GM21423 (cell line): ENCODE results near the gene NPHP1.
"Not testable (repeated sequence)": the region's sequence is repeated elsewhere in the genome, so short reads cannot be mapped to it uniquely, and the experiment has no call there.

Experiments used
- ATAC-seq: cut with Tn5 transposase; IDR thresholded peaks from one replicate; pipeline ENCODE4 v1.9.1; 2021; ENCODE audit warnings: mild to moderate bottlenecking, moderate library complexity; ENCODE audit not compliant: unreplicated experiment

The NPHP1 gene

DNA sequence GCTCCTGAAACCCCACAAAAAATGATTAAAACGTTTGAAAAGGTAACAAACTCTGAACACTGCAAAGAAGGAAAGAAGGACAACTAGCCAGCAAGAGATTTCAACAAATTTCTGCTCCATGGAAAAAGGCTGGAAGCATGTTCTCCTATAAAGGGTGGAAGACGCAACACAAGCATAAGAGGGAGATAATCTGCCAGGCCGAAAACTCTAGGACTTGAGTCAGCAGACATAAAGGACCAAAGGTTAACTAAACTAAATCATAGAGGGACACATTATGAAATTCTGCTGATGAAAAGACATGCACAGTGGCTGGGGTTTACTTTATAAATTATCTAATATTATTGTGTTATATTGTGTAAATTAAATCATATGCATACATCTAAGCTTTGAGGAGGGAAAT is 6.8 kb downstream of the NPHP1 start:
- no peak for ATAC-seq

DNA sequence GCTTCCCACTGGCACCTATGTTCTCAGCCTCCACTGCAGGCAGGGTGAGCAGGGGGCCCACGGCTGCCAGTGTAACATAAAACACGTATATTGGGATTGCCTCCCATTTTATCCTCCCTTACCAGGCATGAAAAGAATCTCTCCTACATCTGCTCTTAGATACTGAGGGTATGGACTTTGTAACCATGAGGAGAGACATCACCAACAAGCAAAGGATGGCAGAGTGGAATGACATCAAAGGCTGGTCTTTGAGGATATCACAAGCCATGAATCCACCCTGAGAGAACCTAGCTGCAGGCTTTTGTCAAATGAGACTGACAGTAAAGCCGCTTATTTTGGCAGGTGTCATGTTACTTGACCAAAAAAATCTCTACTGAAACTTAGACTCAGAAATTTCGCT is 7.4 kb downstream of the NPHP1 start:
- ATAC-seq: no peak

DNA sequence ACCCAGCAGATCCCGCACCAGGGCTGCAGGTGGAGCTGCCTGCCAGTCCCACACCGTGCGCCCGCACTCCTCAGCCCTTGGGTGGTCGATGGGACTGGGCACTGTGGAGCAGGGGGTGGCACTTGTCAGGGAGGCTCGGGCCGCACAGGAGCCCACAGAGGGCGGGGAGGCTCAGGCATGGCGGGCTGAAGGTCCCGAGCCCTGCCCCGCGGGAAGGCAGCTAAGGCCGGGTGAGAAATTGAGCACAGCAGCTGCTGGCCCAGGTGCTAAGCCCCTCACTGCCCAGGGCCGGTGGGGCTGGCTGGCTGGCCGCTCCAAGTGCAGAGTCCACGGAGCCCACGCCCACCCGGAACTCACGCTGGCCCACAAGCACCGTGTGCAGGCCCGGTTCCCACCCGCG is 14.6 kb downstream of the NPHP1 start:
- ATAC-seq: not testable (repeated sequence)

GRCh38 chr2:110182449-110182848 is 22.4 kb downstream of the NPHP1 start:
- no peak for ATAC-seq

- ATAC-seq: no peak
Observed at GRCh38 chr2:110180036-110180435, 24.8 kb downstream of the NPHP1 start.

- no peak for ATAC-seq
Observed at GRCh38 chr2:110173523-110173922, 31.3 kb downstream of the NPHP1 start.

DNA sequence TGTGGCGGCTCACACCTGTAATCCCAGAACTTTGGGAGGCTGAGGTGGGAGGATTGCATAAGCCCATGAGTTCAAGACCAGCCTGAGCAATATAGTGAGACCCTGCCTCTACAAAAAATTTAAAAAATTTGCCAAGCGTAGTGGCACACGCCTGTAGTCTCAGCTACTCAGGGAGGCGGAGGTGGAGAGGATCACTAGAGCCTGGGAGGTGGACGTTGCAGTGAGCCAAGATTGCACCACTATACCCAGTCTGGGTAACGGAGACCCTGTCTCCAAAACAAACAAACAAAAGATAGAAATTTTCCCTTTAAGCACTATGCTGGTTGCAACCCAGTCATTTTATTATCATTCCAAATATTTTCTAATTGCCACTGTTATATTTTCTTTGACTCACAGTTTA is 32.3 kb downstream of the NPHP1 start:
- ATAC-seq: no peak

DNA sequence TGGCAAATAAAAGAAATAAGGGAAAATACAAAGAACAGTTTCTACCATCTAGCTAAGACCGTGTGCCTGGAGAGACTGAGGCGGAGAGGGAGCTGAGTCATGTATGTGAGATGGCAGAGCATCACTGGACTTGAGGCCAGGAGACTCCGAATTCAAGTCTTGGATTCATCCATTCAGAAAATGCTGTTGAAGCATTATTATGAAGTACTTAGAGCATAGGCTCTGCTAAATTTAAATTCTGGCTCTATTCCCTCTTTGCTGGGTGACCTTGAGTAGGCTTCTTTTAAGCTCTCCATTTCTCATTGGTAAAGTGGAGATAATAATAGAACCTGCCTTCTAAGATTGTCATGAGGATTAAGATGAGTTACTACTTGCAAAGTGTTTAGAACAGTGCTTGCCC is 34.7 kb downstream of the NPHP1 start:
- ATAC-seq: no peak

DNA sequence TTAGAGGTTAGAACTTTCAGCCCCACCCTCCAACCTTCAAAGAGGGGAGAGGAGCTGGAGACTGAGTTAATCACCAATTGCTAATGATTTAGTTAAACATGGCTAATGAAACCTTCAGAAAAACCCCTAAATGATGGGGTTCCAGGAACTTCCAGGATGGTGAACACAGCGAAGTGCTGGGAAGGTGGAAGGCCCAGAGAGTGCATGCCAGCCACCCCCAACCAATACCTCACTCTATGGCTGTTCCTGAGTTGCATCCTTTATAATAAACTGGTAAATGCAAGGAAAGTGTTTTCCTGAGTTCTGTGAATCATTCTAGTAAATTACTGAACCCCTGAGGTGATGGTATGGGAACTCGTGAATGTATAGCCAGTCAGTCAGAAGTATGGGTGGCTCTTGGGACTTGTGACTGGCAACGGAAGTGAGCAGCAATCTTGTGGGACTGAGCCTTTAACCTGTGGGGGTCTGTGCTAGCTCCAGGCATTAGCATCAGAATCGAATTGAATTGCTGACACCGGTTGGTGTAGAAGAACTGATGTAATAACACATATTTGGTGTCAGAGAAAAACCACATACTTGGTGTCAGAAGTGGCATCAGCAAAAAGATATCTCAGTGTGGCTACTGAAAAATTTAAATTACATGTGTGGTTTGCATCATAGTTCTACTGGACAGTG is 37.4 kb downstream of the NPHP1 start:
- no peak for ATAC-seq

DNA sequence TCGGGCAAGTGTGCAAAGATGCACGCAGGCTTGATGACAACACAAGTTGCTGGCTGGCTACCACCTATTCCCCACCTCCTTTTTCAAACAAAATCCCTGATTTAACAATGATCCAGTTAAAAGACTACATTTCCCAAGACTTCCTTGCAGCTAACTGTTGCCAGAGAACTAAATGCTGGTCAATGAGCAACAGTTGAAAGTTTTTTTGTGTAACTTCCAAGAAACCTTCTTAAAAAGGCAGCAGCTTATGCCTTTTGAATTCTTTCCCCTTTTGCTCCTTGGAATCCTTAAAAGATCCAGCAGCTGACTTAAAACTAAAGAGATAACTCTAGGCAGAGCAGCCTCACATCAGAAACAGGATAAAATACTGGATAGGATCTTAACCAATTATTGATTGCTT is 38.5 kb downstream of the NPHP1 start:
- no peak for ATAC-seq

GRCh38 chr2:110157153-110157793 is 47.5 kb downstream of the NPHP1 start:
- ATAC-seq: no peak

DNA sequence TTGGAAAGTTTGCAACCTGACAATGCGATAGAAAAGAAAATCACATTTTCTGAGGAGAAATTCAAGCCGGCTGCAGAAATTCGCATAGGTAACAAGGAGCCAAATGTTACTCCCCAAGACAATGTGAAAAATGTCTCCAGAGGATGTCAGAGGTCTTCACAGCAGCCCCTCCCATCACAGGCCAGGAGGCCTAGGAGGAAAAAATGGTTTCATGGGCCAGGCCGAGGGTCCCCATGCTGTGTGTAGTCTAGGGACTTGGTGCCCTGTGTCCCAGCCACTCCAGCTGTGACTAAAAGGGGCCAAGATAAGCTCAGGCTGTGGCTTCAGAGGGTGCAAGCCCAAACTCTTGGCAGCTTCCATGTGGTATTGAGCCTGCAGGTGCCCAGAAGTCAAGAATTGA is 50.0 kb downstream of the NPHP1 start:
- not testable (repeated sequence) for ATAC-seq

DNA sequence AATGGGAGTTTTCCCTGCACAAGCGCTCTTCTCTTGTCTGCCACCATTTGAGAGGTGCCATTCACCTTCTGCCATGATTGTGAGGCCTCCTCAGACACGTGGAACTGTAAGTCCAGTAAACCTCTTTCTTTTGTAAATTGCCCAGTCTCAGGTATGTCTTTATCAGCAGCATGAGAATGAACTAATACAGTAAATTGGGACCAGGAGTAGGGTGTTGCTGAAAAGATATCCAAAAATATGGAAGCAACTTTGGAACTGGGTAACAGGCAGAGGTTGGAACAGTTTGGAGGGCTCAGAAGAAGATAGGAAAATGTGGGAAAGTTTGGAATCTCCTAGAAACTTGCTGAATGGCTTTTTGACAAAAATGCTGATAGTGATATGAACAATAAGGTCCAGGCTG is 50.6 kb downstream of the NPHP1 start:
- not testable (repeated sequence) for ATAC-seq

DNA sequence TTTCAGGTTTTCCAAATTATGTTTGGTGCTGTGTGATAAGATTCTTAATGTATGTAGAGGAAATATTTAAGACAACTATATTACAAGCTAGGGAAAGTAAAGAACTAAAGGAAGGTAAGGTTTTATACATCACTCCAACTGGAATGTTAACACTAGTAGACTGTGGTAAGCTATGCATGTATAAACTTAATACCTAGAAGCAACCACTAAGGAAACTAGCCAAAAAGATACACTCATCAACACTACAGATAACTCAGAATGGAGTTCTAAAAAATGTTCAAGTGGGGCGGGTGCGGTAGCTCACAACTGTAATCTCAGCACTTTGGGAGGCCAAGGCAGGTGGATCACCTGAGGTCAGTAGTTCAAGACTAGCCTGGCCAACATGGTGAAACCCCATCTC is 51.4 kb downstream of the NPHP1 start:
- ATAC-seq: no peak

DNA sequence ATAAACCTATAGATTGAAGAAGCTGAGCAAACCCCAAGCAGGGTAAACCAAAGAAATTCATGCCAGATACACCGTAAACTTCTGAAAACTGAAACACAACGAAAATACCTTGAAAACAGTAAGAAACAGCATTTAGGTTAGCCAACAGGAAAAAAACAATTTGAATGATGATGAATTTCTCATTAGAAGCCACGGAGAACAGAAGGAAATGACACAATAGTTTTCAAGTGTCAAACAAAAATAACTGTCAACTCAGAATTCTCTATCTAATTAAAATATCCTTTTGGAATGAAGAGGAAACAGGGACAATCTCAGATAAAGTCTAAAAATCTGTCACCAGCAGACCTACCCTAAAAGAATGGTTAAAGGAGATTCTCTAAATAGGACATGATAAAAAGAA is 51.9 kb downstream of the NPHP1 start:
- ATAC-seq: no peak

- ATAC-seq: no peak
Observed at GRCh38 chr2:110149330-110150220, 55.2 kb downstream of the NPHP1 start.

GRCh38 chr2:110146945-110147332 is 57.9 kb downstream of the NPHP1 start:
- no peak for ATAC-seq

- ATAC-seq: no peak
Observed at GRCh38 chr2:110146183-110146944, 58.4 kb downstream of the NPHP1 start.

DNA sequence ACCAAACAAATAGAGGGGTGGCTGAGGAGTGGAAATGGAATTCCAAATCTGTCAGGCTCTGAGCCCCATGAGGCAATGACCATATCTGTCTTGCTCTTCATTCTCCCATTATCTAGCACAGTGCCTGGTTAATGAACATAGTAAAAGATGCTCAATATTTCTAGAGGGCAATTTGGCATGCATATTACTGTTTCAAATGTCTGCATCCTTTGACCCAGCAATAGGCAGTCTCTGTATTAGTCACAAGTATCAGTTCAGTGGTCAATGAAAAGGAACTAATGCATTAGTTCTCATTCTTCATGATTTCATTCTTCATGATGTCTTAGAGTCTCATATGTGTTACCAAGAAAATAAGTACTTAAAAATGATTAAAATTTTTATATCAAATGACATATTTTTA is 60.8 kb downstream of the NPHP1 start:
- no peak for ATAC-seq

GRCh38 chr2:110140401-110140800 is 64.4 kb downstream of the NPHP1 start:
- ATAC-seq: no peak

DNA sequence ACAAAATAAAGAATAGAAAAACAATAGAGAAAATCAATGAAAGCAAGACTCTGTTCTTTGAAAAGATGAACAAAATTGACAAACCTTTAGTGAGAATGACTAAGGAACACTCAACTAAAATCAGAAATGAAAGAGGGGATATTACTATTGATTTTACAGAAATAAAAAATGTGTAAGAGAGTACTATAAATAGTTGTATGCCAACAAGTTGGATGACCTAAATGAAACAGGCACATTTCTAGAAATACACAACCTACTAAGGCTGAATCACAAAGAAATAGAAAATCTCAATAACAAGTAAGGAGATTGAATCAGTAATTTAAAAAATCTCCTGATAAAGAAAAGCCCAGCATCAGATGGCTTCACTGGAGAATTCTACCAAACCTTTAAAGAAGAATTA is 70.8 kb downstream of the NPHP1 start:
- ATAC-seq: no peak
